Activated T-cell treated with anti-CD3 and anti-CD28 coated beads, Interleukin-2, amount 50 U/mL, for 48 hours (primary cell): Measurements from ENCODE around the gene ZNF766.

Experiments
- DNase-seq, 2 experiments: peaks; one replicate each; pipeline ENCODE4 v3.0.0-alpha.2; 2020

ZNF766 gene

DNA sequence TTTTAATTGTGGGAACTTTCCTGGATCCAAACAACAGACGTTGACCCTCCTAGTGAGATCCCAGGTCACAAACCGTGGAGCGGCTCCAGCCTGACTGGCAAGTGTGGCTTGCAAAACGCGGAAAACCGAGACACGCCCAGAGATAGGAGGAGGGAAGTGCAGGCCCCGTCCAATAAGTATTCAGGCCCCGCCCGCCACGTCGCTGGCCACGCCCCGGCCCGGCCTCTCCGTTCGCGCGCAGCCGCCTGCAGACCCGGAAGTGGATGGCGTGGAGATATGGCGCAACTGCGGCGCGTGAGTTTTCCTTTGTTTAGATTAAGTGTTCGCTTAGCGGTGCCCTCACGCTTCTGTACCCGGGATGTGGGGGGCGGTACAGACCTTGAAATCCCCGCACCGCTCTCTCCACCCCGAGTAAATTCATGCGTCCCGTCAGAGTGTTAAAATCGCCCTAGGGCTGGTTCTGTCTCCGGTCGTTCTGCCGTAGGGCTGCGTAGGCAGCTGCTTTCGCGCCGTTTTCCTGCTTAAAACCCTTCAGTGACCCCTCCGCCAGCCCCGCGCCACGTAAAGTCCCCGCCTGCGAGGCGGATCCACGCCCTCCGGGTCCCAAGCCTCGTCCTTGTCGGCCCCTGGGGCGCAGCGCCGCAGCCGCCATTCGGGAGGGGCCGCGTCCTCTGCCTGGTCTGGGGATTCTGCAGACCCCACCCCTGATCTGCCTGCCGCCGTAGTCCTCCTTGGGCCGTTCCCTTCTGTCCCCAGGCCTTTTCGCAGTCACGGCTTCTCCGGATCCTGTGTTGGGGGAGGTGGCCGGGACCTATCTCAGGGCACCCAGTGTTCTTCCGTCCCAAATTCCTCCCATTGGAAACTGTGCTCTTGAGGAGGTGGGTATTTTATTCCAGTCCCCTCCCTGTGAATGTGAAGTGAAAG lies at the start of gene ZNF766:
ZNF766 (plus strand) TSS at position 250 of the 924 bp plus-strand sequence; CDS start at position 277, 27 bp downstream.
- DNase-seq, result peak; percentile 98 to 99

DNA sequence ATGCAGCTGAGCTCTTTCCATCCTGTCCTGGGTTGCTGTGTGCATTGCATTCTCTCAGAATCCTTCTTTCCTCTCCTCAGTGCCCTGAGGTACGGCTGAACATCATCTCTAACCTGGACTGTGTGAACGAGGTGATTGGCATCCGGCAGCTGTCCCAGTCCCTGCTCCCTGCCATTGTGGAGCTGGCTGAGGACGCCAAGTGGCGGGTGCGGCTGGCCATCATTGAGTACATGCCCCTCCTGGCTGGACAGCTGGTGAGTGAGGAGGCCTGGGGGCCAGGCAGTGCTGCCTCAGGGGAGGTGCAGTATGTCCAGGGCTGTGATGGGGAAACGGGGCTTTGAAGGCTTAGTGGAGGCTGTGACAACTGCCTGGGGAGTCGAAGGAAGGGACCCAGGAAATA lies 49.8 kb upstream of the ZNF766 start:
- DNase-seq, result no peak

DNA sequence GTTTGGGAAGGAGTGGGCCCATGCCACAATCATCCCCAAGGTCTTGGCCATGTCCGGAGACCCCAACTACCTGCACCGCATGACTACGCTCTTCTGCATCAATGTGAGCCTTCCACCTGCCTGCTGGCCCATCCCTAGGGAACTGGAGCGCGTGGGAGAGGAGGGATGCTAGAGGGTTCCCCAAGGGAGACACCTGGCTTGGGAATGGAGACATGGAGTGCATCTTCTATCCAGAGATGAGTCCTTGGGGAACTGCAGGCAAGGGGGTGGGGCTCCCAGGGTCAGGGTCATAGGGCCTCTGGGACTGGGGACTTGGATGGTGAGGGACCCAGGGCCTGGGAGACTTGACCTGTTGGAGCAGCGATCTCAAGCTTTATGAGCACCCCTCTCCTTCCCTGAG lies 48.4 kb upstream of the ZNF766 start:
- no peak for DNase-seq

DNA sequence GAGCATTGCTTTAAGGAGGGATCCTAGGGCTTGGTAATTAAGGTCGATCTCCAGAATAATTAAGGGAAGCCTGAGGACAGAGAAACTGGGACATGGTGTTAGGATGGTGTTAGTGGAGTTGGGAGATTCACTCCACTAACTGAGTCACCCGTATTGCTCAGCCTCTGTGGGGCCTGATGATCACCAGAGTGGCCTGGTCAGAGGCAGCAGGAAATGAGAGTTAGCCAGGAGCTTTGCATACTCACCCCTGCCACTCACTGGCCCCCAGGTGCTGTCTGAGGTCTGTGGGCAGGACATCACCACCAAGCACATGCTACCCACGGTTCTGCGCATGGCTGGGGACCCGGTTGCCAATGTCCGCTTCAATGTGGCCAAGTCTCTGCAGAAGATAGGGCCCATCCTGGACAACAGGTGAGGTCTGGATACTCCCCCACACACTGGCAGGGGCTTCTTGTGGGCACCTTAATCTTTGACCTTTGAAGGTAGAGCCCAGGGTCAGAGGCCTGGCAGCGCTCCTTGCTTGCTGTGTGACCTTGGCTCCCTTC lies 47.5 kb upstream of the ZNF766 start:
- no peak for DNase-seq

DNA sequence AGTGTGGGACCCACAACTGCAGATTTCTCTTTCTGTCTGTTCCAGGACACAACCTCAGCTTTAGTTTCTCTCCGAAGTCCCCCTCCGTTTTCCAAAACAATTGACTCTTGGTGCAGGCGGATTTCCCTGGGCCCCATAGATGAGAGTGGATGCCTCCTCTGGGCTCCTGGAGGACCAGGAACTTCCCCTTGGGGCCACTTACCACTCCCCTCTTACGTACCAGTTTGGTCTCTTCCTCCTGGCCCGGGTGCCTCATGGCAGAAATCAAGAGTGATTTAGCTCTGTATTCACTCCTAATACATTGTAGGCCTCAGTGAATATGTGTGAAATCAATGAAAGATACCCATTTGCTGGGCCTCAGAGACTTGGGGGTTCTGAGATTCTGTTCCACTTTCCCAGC lies 45.2 kb upstream of the ZNF766 start:
- DNase-seq, result no peak

DNA sequence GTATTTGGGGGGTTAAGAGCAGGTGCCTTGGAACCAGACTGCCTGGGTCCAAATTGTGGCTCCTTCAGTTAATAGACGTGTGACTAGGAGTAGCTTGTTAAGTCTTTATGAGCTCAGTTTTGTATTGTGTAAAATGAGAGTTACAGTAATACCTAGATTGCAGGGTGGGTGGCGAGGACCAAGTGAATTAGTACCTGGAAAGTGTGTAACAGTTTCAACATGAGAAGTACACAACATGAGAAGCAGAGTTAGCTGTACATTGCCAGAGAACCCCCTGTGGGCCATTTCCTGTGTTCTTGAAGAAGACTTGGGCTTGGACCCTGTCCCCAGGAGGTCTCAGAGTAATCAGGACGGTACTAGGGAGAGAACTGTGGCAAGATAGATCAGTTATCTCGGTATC lies 42.7 kb upstream of the ZNF766 start:
- peak; percentile 36 to 51 for DNase-seq

DNA sequence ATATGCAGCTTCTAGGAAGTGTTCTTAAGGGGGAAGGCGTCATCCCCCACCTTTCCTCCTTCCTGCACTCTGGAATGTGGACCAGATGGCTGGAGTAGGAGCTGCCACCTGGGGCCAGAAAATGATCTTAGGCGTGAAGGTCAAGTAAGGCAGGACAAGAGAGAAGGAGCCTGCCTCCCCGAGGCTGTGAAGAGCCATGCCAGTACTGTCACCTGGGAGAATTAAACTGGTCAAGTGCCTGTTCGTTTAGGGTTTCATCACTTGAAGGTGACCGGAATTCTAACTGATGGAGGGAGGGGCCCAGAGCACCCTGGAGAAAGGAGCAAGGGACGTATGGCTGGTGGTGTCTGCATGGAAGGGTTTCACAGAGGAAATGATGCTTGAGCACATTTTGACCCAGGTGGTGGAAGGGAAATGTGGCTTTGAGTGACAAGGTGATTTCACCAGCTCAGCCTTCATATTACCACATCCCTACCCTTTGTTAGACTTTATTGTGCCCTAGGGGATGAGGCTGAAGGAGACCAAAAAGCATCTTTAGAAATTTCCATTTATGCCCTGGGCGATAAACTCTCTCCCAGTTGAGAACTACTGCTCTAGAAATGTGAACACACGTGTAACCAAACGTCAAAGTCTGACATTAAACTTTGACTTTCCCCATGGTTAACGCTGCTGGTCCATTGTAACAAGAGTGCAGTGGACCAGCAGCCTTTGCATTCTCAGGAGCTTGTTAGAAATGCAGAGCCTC lies 42.0 kb upstream of the ZNF766 start:
- DNase-seq, result no peak

DNA sequence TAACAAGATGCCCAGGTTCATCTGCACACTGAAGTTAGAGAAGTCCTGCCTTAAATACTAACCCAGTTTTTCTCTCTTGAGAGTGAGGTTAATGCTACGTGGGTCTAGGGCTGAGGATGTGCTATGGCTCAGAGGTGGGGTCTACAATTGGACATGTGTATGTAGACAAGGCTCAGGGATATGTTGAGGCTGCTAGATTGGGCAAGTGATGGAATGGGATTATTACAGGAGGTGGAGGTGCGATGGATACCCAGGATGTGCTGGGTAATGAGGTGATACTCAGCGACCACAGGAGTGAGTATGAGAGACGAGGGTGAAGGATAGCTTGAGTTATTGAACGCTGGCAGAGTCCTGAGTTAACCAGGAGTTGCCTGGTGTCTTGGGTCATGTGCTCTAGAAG lies 41.4 kb upstream of the ZNF766 start:
- DNase-seq, result no peak

DNA sequence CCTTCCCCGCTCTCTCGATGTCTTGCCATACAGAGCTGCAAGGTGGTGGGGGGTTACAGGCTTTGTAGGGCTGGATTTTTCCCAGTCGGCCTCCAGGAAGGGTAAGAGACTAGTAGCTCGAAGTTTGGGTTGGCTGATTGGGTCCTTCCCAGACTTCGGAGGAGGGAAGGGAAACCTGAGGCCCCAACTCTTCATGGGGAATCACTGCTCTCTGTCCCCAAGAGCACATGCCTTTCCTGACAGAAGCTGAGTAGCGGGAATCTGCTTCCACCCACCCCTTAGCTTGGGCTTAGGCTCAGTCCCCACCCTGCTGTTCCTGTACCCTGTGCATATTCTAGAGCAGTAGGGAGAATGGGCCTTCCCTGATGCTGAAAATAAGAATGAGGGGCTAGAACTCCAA lies 39.9 kb upstream of the ZNF766 start:
- no peak for DNase-seq

DNA sequence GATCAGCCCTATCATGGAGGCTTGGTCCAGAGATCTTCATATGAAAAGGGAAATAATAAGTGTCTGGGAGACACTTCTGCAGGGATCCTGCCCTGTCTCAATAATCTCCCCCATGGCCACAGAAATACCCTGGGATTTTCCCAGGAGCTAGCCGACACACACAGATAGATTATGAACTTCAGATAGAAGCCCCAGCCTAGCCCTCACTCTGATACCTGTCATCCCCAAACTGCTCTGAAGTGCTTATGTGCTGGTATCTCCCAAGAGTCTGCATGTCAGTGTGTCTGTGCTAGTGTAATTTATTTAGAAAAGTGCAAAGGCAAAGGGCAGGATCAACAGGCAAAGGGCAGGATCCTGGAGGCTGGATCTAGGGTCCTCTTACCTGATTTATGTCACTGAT lies 38.7 kb upstream of the ZNF766 start:
- DNase-seq, result no peak

DNA sequence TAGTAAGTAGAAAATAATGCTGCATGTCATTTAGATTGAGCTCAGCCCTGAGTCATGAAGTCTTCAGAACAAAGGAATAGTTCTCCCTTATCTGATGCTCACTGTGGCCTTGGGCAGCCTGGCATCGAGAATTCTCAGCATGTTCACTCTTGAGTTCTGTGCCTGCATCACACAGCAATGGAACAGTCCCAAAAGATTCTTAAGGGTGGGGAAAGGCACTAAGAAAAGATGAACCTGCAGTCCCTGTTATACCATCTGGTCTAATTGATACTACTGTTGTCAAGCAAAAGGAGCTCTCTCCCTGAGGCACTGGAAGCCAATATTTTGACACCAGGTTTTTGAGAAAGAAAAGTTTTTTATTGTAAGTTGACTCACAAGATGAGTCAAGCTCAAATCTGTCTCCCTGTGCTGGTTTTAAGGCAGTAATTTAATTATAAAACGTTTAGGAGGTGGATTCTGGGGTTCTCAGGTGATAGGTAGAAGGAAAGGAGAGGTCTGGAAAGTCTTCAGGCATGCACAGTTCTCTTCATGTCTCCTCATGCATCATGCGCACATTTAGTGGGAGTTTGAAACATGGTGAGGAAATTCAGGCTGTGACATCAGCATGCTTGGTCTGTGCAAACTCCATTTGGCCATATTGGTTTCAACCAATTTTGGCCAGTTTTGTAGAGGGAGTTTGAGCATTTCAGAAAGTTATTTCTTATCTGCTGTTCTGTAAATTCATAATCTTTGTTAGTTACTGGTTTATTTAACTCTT lies 38.1 kb upstream of the ZNF766 start:
- DNase-seq, result no peak

DNA sequence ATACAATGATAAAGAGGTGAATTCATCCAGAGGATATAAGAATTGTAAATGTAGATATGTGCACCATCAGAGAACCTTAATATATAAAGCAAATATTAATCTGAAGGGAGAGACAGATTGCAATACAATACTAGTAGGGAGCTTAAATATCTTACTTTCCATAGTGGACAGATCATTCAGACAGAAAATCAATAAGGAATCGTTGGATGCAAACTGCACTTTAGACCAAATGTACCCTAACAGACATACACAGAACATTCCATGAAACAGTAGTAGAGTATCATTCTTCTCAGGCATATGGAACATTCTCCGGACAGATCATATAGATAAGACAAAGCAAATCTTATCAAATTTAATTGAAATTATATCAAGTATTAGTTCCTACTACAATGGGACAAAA lies 35.0 kb upstream of the ZNF766 start:
- DNase-seq, result no peak

DNA sequence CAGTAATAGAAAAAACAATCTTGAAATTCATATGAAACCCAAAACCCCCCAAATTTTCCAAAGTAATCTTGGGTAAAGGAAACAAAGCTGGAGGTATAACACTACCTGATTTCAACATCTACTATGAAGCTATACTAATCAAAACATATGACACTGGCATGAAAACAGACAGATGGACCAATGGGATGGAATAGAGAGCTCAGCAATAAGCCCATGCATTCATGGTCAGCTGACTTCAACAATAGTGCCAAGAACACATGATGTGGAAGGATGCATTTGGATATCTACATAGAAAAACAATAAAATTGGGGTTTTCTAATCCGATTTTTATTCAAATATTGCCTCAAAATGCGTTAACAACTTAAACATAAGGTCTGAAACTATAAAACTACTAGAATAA lies 32.2 kb upstream of the ZNF766 start:
- DNase-seq, result no peak

DNA sequence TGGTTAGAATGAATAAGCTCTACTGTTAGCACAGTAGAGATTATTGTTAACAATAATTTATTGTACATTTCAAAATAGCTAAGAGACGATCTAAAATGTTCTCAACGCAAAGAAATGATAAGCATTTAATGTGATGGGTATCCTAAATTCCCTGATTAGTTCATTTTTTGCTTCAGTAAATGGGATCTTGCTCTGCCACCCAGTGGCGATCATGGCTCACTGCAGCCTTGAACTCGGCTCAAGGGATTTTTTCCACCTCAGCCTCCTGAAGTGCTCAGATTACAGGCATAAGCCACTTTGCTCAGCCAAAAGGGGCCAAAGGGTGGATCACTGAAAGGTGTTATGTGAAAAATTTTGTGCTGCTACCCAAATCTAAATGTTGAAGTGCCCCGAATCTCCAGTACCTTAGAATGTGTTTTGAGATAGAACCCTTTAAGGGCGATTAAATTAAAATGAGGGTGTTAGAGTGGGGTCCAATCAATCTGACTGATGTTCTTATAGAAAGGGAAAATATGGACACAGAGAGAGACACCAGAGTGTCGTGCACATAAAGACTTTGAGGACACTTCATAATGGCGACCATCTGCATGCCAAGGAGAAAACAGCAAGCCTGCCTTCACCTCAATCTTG lies 31.5 kb upstream of the ZNF766 start:
- peak; percentile 70 for DNase-seq

DNA sequence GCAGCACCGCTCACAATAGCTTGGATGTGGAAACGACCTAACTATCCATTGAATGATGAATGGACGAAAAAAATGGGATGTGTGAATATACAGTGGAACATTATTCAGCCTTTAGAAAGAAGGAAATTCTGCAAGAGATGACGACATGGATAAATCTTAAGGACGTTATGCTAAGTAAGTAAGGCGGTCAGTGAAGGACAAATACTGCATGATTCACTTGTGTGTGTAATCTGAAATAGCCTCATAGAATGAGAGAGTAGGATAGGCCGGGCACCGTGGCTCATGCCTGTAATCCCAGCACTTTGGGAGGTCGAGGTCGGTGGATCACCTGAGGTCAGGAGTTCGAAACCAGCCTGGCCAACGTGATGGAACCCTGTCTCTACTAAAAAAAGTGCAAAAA lies 25.4 kb upstream of the ZNF766 start:
- no peak for DNase-seq

DNA sequence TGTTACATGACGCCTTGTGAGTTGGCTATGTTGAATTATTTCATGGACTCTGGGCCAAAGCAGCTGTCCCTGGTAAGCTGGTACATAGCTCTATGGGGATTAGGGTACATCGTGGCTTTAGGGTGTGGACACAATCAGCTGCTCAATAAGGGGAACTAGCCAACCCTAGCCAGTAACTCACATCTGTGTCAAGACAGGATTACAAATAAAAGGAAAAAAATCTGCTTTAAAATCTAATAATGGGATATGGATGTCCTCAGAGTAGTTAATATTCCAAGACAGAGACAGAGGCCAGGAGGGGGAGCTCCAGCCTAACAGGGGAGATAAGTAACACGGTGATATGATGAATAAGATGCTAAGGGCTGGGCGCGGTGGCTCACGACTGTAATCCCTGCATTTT lies 21.1 kb upstream of the ZNF766 start:
- DNase-seq, result peak; percentile 59 to 66

DNA sequence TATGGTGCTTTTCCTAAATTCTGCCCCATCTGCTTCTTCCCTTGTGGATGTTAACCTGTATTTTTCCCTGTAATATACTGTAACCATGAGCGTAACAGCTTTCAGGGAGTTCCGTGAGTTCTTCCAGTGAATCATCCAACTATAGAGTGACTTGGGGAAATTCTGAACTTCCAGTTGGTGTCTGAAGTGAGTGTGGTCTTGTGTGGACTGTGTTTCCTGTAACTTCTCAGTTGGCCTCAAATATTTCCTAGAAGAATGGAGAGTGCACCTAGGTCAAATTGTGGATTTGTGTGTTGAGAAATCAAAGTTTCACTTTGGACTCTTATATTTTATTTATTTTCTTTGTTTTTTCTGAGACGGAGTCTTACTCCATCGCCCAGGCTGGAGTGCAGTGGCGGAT lies 11.0 kb upstream of the ZNF766 start:
- DNase-seq, result no peak

DNA sequence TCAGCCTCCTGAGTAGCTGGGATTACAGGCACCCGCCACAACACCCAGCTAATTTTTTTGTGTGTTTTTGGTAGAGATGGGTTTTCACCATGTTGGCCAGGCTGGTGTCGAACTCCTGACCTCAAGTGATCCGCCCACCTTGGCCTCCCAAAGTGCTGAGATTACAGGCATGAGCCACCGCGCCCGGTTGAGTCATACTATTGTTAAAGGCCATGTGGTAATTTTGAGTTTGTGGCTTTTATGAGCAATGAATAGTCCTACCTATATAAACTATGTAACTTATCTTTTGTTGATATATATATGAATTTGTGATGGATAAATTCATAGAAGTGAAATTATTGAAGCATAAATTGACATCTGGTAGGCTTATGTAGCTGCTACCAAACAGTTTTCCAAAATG lies 3.8 kb upstream of the ZNF766 start:
- DNase-seq, result peak; percentile 44 to 51

DNA sequence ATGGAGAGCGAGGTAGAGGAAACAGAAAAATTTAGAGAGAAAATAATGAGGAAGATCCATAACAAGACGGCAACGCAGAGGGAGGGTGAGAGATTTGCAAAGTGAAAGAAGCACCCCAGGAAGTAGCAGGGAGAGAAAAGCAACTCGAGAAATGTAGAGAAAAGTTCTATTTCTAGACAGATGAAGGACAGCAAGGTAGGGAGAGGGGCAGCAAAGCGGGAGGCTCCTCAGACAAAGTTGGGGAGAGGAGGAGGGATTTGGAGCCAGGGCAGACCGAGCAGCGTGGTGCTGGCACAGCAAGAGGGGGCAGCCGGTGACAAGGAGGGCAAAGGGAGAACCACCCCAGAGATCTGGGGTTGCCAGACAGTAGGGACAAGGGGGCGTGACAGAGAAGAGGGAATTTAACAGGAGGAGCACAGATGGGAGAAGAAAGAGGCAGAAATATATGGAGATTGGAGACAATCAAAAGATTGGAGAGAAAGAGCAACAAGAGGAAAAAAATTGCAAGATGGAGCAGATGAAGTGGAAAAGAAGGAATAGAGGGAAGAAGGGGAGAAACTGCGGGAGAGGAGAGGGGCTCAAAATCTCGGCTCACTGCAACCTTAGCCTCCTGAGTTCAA lies 989 bp downstream of the ZNF766 start:
- peak in 1 of 2 experiments; percentile 37 for DNase-seq

DNA sequence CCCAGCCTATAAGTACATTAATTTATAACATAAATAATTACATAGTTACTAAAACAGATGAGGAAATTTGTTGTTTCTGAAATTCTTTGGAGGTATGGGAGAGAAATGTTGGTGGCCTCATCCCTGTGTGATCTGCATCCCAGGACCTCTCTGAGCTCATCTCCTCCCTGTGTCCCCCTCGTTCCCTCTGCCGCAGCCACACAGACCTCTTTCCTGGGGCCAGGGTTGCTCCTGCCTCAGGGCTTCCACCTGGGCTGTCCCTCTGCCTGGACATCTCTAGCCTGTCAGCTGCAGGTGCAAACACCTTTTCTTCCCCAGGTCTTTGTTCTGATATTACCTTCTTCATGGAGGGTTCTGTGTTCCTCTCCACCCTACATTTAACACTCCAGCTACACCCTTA lies 3.9 kb downstream of the ZNF766 start:
- no peak for DNase-seq

DNA sequence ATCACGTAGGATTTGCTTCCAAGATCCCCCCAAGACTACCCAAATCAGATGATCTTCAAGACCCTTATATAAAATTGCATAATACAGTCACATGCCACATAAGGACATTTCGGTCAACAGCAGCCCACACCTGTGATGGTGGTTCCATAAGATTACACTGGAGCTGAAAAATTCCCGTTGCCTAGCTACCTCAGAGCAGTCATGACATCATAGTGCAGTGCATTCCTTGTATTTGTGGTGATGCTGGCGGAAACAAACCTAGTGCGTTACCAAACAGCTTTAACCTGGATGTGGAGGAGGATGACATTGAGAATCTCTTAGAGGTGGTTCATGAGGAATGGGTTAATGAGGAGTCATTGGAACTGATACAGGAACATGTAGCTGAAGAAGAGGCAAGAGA lies 4.8 kb downstream of the ZNF766 start:
- no peak for DNase-seq

DNA sequence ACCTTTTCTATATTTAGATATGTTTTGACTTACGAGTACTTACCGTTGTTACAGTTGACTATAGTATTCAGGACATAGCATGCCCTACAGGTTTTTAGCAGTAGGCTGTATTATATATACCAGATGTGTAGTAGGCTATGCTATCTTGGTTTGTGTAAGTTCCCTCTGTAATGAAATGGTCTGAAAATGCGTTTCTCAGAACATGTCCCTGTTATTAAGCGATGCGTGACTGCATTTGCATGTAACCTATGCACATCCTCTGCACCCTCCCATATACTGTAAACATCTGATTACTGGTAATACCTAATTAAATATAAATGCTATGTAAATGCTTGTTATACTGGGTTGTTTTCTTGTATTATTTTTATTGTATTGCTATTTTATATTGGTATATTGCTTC lies 6.6 kb downstream of the ZNF766 start:
- no peak for DNase-seq
